ENCODE measurements around the gene SLC4A1.

- TF ChIP-seq POLR2A (IDR thresholded peaks at IDR 0.05) (no peak), CTCF (IDR thresholded peaks at IDR 0.05) (no peak), EP300 (IDR thresholded peaks at IDR 0.05) (no peak)
Measured at GRCh38 chr17:44257815-44258760, 9.8 kb downstream of the SLC4A1 start.
